Measurements from ENCODE around the gene HHATL.

The HHATL gene

DNA sequence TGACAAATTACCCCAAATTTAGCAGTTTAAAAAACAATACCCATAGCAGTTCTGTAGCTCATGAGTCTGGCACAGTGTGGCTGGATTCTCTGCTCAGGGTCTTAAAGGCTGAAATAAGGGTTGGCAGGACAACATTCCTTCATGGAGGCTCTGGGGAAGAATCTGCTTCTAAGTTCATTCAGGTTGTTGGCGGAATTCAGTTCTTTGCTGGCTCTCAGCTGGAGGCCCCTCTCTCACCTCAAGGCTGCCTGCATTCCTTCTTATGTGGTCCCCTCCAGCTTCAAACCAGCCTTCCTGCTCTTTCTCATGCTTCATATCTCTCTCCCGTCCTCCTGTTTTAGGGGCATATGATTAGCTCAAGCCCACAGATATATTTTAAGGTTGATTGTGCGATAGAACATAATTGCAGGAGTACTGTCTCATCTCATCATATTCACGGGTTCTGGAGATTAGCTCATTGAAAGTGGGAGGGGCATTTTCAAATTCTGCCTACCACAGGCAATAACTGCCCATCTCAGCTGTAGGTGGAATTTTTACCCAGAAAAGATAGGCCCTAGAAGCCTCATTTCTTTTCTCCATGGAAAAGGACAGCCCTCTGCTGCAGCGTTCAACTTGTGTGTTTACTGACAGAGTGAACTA, 54.7 kb downstream of the HHATL start:
- Histone ChIP-seq H3K9me3 (ENCODE audit: low read length) (no peaks in the 10 kb centered on the region), H3K27ac (ENCODE audit: low read depth, low read length) (no peak overlapping the region), H3K4me1 (ENCODE audit: insufficient read depth, low read length) (peaks cover 33% of the 10 kb centered on the region), H3K27me3 (ENCODE audit: control insufficient read depth in 1 of 2, insufficient read depth in 2 of 2, low read length in 2 of 2) (no peaks in the 10 kb centered on the region), H3K9ac (ENCODE audit: low read length) (no peak overlapping the region), H3K4me3 (ENCODE audit: low read depth in 1 of 2, low read length in 2 of 2) (no peak overlapping the region), H3K36me3 (ENCODE audit: insufficient read depth, low read length) (peaks cover 50% of the 10 kb centered on the region)
